ENCODE data around the gene ACIN1. TPM values are rescaled to one million over a fixed set of nuclear protein-coding genes. Genes with fewer than 3 reads are reported as not detected.

Gene ACIN1
- total RNA-seq, 1 donor from 2014 or later = 184 TPM

GRCh38 chr14:23047751-23048693 is 46.9 kb downstream of the ACIN1 start:
- no peak overlapping the region for H3K9ac ChIP-seq
- no peaks in the 10 kb centered on the region for H3K36me3 ChIP-seq
- no peaks in the 10 kb centered on the region for H3K9me3 ChIP-seq (ENCODE audit: low read depth)
- no peak overlapping the region for H3K4me3 ChIP-seq
- no peaks in the 10 kb centered on the region for H3K27me3 ChIP-seq
- H3K9me3 Mint-ChIP-seq = no peaks in the 10 kb centered on the region
- H3F3A ChIP-seq (ENCODE audit: low read depth) = no peaks in the 10 kb centered on the region
- peaks cover 10% of the 10 kb centered on the region for H3K27me3 Mint-ChIP-seq (ENCODE audit: insufficient read depth, low read depth)
- peaks cover 15% of the 10 kb centered on the region for H3K4me1 Mint-ChIP-seq
- no peak for DNase-seq (ENCODE audit: low spot score)
- H4K20me1 ChIP-seq (ENCODE audit: low read depth) = no peaks in the 10 kb centered on the region
- H3K36me3 Mint-ChIP-seq = peaks cover 16% of the 10 kb centered on the region
- H3K79me2 ChIP-seq (ENCODE audit: low read depth) = no peaks in the 10 kb centered on the region
- H3K27ac ChIP-seq = no peak overlapping the region
- TF ChIP-seq EZH2 (IDR thresholded peaks at IDR 0.05) (no peak), CTCF (IDR thresholded peaks at IDR 0.05) (no peak), EZH2phosphoT487 (IDR thresholded peaks at IDR 0.05) (no peak)
- peaks cover 14% of the 10 kb centered on the region for H3K4me1 ChIP-seq
- H3K4me3 Mint-ChIP-seq = no peak overlapping the region
- no peak overlapping the region for H3K4me2 ChIP-seq
- H3K27ac Mint-ChIP-seq = no peak overlapping the region
- no peak overlapping the region for H2AFZ ChIP-seq (replicated peaks)

GRCh38 chr14:23047034-23047634 is 47.8 kb downstream of the ACIN1 start:
- no peak overlapping the region for H3K27ac Mint-ChIP-seq

More at GRCh38 chr14:23047034-23047634, 47.8 kb downstream of the ACIN1 start:
- Histone ChIP-seq H3K27me3 (no peaks in the 10 kb centered on the region), H3F3A (ENCODE audit: low read depth) (no peaks in the 10 kb centered on the region), H2AFZ (replicated peaks) (no peak overlapping the region), H4K20me1 (ENCODE audit: low read depth) (no peaks in the 10 kb centered on the region), H3K36me3 (no peaks in the 10 kb centered on the region), H3K4me2 (no peak overlapping the region), H3K4me1 (peaks cover 14% of the 10 kb centered on the region), H3K9me3 (ENCODE audit: low read depth) (no peaks in the 10 kb centered on the region), H3K79me2 (ENCODE audit: low read depth) (no peaks in the 10 kb centered on the region), H3K4me3 (no peak overlapping the region), H3K27ac (no peak overlapping the region), H3K9ac (no peak overlapping the region)
- Mint-ChIP-seq H3K27me3 (ENCODE audit: insufficient read depth, low read depth) (peaks cover 9% of the 10 kb centered on the region), H3K4me1 (peaks cover 13% of the 10 kb centered on the region), H3K36me3 (peaks cover 11% of the 10 kb centered on the region), H3K4me3 (no peak overlapping the region), H3K9me3 (no peaks in the 10 kb centered on the region)
- TF ChIP-seq EZH2phosphoT487 (IDR thresholded peaks at IDR 0.05) (no peak), CTCF (IDR thresholded peaks at IDR 0.05) (no peak), EZH2 (IDR thresholded peaks at IDR 0.05) (no peak)
- no peak for DNase-seq (ENCODE audit: low spot score)

All from neural progenitor cell (in vitro differentiated cells).